Peyer's patch (tissue), 4 donors: ENCODE data around the gene FTO.

Source experiments
- CTCF ChIP-seq, 6 experiments: fragments of 450-650 bp in 4 of 6; fragments of 200-600 bp in 2 of 6; sonication (generic) in 1 of 6; IDR thresholded peaks; one replicate each; pipeline ENCODE4 v1.5.1; 2017 to 2019; ENCODE audit warnings: antibody characterized with exemption in 6 of 6, mild to moderate bottlenecking in 3 of 6, moderate library complexity in 1 of 6
- POLR2A ChIP-seq, 2 donors: fragments of 450-650 bp; IDR thresholded peaks; one replicate each; pipeline ENCODE4 v1.5.1; 2017; ENCODE audit warnings: antibody characterized with exemption in 2 of 2, mild to moderate bottlenecking in 2 of 2, moderate library complexity in 2 of 2

DNA sequence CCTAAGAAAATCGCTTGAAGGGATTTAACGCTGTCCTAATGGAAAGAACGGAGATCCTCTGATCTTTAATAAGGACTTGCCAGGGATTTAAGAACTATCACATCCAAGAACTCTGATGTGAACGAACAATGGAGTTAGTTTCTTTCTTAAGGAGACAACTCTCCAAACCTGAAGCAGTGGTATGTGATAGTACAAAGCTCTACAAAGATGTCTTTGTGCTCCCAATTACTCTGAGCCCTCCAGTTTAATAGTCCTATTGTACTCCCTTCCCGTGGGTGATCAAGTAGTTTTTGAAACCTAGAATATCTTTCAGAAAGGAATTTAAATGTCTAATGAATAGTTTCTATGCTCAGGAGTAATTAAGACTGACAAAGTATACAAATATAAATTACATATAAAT lies 123.8 kb downstream of the FTO start:
- TF ChIP-seq CTCF (IDR thresholded peaks at IDR 0.05) (no peak), POLR2A (IDR thresholded peaks at IDR 0.05) (no peak)
